IMR-90 (cell line): Measurements from ENCODE around the gene DRD4.

ENCODE experiments used
- CTCF ChIP-seq: conservative IDR thresholded peaks from 2 replicates; pipeline ENCODE4 v1.5.1; 2012; ENCODE audit warnings: mild to moderate bottlenecking, low read depth, low read length, improper control_type of control experiment
- MAZ ChIP-seq: IDR thresholded peaks from 2 replicates; pipeline ENCODE4 v1.6.1; 2012; ENCODE audit warnings: low read depth, mild to moderate bottlenecking, low read length, improper control_type of control experiment, moderate library complexity, borderline replicate concordance
- MXI1 ChIP-seq: IDR thresholded peaks from 2 replicates; pipeline ENCODE4 v1.6.1; 2012; ENCODE audit warnings: low read depth, mild to moderate bottlenecking, low read length, moderate library complexity, borderline replicate concordance
- POLR2A ChIP-seq: IDR thresholded peaks from 2 replicates; pipeline ENCODE4 v1.6.1; 2012; ENCODE audit warnings: mild to moderate bottlenecking, low read depth, low read length
- TF ChIP-seq, protein P1 (sequence below): fragments of 150-350 bp; IDR thresholded peaks from 2 replicates; pipeline ENCODE4 v1.6.1; 2017; ENCODE audit warnings: mild to moderate bottlenecking, antibody characterized with exemption, low read length, low read depth

- TF ChIP-seq CTCF: no peak
- no peak for TF ChIP-seq MXI1
- no peak for TF ChIP-seq MAZ
- no peak for TF ChIP-seq POLR2A
- TF ChIP-seq, protein P1, sequence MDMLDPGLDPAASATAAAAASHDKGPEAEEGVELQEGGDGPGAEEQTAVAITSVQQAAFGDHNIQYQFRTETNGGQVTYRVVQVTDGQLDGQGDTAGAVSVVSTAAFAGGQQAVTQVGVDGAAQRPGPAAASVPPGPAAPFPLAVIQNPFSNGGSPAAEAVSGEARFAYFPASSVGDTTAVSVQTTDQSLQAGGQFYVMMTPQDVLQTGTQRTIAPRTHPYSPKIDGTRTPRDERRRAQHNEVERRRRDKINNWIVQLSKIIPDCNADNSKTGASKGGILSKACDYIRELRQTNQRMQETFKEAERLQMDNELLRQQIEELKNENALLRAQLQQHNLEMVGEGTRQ: no peak
Observed at GRCh38 chr11:623999-624704, 12.9 kb upstream of the DRD4 start.
